ENCODE data around the gene TXNRD3.

DNA sequence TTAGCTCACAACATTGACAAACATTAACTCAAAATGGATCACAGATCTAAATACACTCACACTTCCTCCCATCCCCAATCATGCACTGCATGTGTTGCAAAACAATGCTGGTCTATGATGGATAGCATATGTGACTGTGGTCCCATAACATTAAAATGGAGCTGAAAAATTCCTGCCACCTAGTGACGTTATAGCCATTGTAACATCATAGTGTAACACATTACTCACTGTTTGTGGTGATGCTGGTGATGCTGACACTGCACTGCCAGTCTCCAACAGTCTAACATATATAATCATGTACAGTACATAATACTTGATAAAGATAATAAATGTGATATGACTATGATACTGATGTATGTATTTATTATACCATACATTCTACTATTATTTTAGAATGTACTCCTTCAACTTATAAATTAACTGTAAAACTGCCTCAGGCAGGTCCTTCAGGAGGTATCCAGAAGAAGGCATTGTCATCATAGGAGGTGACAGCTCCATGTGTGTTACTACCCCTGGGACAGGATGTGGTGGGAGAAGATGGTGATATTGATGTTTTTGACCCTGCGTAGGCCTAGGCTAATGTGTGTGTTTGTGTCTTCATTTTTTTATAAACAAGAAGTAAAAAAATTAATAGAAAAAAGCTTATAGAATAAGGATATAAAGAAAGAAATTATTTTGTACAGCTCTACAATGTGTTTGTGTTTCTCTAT, 41.3 kb downstream of the TXNRD3 start:
- TF ChIP-seq CTCF (IDR thresholded peaks at IDR 0.05; ENCODE audit: low read depth, low read length, missing input control), result no peak
- TF ChIP-seq EGR1 (IDR thresholded peaks at IDR 0.05; ENCODE audit: low read depth in 2 of 2), result no peak
- no peak for TF ChIP-seq REST (IDR thresholded peaks at IDR 0.05)
- no peak for TF ChIP-seq NR2F2 (IDR thresholded peaks at IDR 0.05)
- no peak for TF ChIP-seq YY1 (IDR thresholded peaks at IDR 0.05)

Data from liver (tissue), 3 donors.